HepG2 (cell line): Measurements from ENCODE around the gene MAPK13. TPM values are rescaled to one million over a fixed set of nuclear protein-coding genes. Genes with fewer than 3 reads are reported as not detected.

Source experiments
- ATAC-seq: fragments of 200-7000 bp; cut with Tn5 transposase; 3 replicates; pipeline ENCODE4 v1.9.1; 2020; ENCODE audit warnings: mild to moderate bottlenecking, moderate library complexity
- BruUV-seq: library from RNA; stranded (reverse); fragments of 400-500 nt; replicated peaks from 2 replicates; lab custom pipeline; 2021; lab: Mats Ljungman, UMichigan
- CTCF ChIA-PET: fragments of 300-600 bp; formaldehyde crosslinking; extraction: SDS; loops from one replicate; lab custom pipeline; 2021; ENCODE audit warnings: low total read pairs, inconsistent platforms, low intra/inter-chr PET ratio; lab: Yijun Ruan, JAX
- POLR2A ChIA-PET: fragments of 350-600 bp; sonication (Branson Sonifier 250); formaldehyde crosslinking; loops from one replicate; lab custom pipeline; 2020; ENCODE audit warnings: antibody characterized with exemption, inconsistent platforms; lab: Yijun Ruan, JAX
- DNase-seq: peaks from one replicate; pipeline ENCODE4 v3.0.0-alpha.2; 2015; ENCODE audit warnings: low spot score
- FAIRE-seq: peaks from 3 replicates; lab custom pipeline; 2011; peaks lifted over from hg19 to GRCh38; lab: Jason Lieb, UNC
- H2AFZ ChIP-seq: one replicate; pipeline ENCODE4 v1.6.1; 2011; ENCODE audit warnings: low read length, inconsistent platforms
- H3K27ac ChIP-seq: fragments of 300-600 bp; 3 replicates; pipeline ENCODE4 v1.8.0; 2011; ENCODE audit warnings: mixed run types, mild to moderate bottlenecking, mixed read lengths, low read length, inconsistent platforms; ENCODE audit not compliant: insufficient read depth; ENCODE audit errors: extremely low read length
- H3K27me3 ChIP-seq, 2 experiments: fragments of 200-600 bp in 1 of 2; 2 replicates in 1 of 2; 3 replicates in 1 of 2; pipeline versions ENCODE4 v1.6.0 to v1.8.0; 2011; ENCODE audit warnings: low read length in 2 of 2, mild to moderate bottlenecking in 2 of 2, moderate library complexity in 2 of 2, inconsistent platforms in 1 of 2; ENCODE audit not compliant: insufficient read depth in 2 of 2, control insufficient read depth in 1 of 2
- H3K36me3 ChIP-seq, 2 experiments: fragments of 200-600 bp in 1 of 2; replicated peaks in 1 of 2; 2 replicates in 1 of 2; 3 replicates in 1 of 2; pipeline versions ENCODE4 v1.5.1 to v1.8.0; 2011; ENCODE audit warnings: low read length in 2 of 2, inconsistent platforms in 1 of 2; ENCODE audit not compliant: insufficient read depth in 2 of 2, control insufficient read depth in 1 of 2
- H3K4me1 ChIP-seq: 2 replicates; pipeline ENCODE4 v1.5.1; 2012; ENCODE audit warnings: low read length, inconsistent platforms; ENCODE audit not compliant: insufficient read depth
- H3K4me2 ChIP-seq: 2 replicates; pipeline ENCODE4 v1.6.0; 2011; ENCODE audit warnings: low read depth, low read length, inconsistent platforms
- H3K4me3 ChIP-seq, 3 experiments: fragments of 200-600 bp in 1 of 3; sonication (generic), shearing (Covaris generic) in 1 of 3; replicated peaks in 1 of 3; 2 replicates each; pipeline ENCODE4 v1.5.1; 2011 to 2016; ENCODE audit warnings: low read length in 3 of 3, inconsistent platforms in 2 of 3, low read depth in 2 of 3, mild to moderate bottlenecking in 2 of 3, control low read depth in 1 of 3, mixed read lengths in 1 of 3; ENCODE audit not compliant: insufficient read depth in 1 of 3
- H3K79me2 ChIP-seq: one replicate; pipeline ENCODE4 v1.6.1; 2011; ENCODE audit warnings: low read length, inconsistent platforms; ENCODE audit not compliant: insufficient read depth
- H3K9ac ChIP-seq: 2 replicates; pipeline ENCODE4 v1.6.0; 2011; ENCODE audit warnings: mild to moderate bottlenecking, low read depth, low read length, inconsistent platforms; ENCODE audit not compliant: insufficient read depth
- H3K9me3 ChIP-seq: 2 replicates; pipeline ENCODE4 v1.5.1; 2012; ENCODE audit warnings: mild to moderate bottlenecking, low read length
- H4K20me1 ChIP-seq: 2 replicates; pipeline ENCODE4 v1.6.0; 2011; ENCODE audit warnings: inconsistent platforms, mild to moderate bottlenecking, low read length, moderate library complexity; ENCODE audit not compliant: insufficient read depth
- CCDC6 ChIP-seq: sonication (generic); formaldehyde crosslinking; IDR thresholded peaks from 2 replicates; pipeline ENCODE4 v1.8.1; 2022; ENCODE audit warnings: mild to moderate bottlenecking, missing genetic modification reagents, moderate library complexity
- HOXA7 ChIP-seq: sonication (generic); formaldehyde crosslinking; IDR thresholded peaks from 2 replicates; pipeline ENCODE4 v1.8.1; 2022; ENCODE audit warnings: mild to moderate bottlenecking, missing genetic modification reagents, moderate library complexity
- KLF11 ChIP-seq: IDR thresholded peaks from 2 replicates; pipeline ENCODE4 v1.6.1; 2016; ENCODE audit warnings: missing compliant biosample characterization
- MYNN ChIP-seq: sonication (generic); formaldehyde crosslinking; IDR thresholded peaks from 2 replicates; pipeline ENCODE4 v1.4.0; 2020; ENCODE audit warnings: mild to moderate bottlenecking, low read depth, missing genetic modification reagents
- RBAK ChIP-seq: sonication (generic); formaldehyde crosslinking; IDR thresholded peaks from 2 replicates; pipeline ENCODE4 v1.5.1; 2020; ENCODE audit warnings: mild to moderate bottlenecking, missing genetic modification reagents
- SATB2 ChIP-seq: sonication (generic); formaldehyde crosslinking; IDR thresholded peaks from 2 replicates; pipeline ENCODE4 v1.5.0; 2020; ENCODE audit warnings: missing genetic modification reagents
- SIN3B ChIP-seq: fragments of 150-350 bp; IDR thresholded peaks from 2 replicates; pipeline ENCODE4 v1.6.1; 2014; ENCODE audit warnings: low read length
- SYNCRIP ChIP-seq: fragments of 200-400 bp; formaldehyde crosslinking; IDR thresholded peaks from 2 replicates; pipeline ENCODE4 v1.6.1; 2018; ENCODE audit warnings: mild to moderate bottlenecking, low read depth, low read length; ENCODE audit not compliant: insufficient read depth
- ZNF180 ChIP-seq: sonication (generic); formaldehyde crosslinking; IDR thresholded peaks from 2 replicates; pipeline ENCODE4 v1.4.0; 2020; ENCODE audit warnings: low read depth, missing genetic modification reagents, borderline replicate concordance
- ZNF292 ChIP-seq: sonication (generic); formaldehyde crosslinking; IDR thresholded peaks from 2 replicates; pipeline ENCODE4 v1.8.1; 2022; ENCODE audit warnings: mild to moderate bottlenecking, low read depth, missing genetic modification reagents, borderline replicate concordance
- ZNF317 ChIP-seq: sonication (generic); formaldehyde crosslinking; IDR thresholded peaks from 2 replicates; pipeline ENCODE4 v1.5.0; 2020; ENCODE audit warnings: mild to moderate bottlenecking, missing genetic modification reagents
- ZNF331 ChIP-seq: sonication (generic); formaldehyde crosslinking; IDR thresholded peaks from 2 replicates; pipeline ENCODE4 v1.4.0; 2020; ENCODE audit warnings: missing genetic modification reagents
- ZNF841 ChIP-seq: sonication (generic); formaldehyde crosslinking; IDR thresholded peaks from 2 replicates; pipeline ENCODE4 v1.8.1; 2023; ENCODE audit warnings: missing genetic modification reagents, borderline replicate concordance
- WGBS: methylation state at CpG from one replicate; pipeline ENCODE4 v1.1.6; 2017; ENCODE audit warnings: low lambda C conversion rate; 5-methylcytosine and 5-hydroxymethylcytosine counted together
- in situ Hi-C: cut with HindIII; loops from 2 replicates; pipeline ENCODE4 v1.10.0; 2017; ENCODE audit warnings: low pct_unique_long_range_greater_than_20kb; ENCODE audit not compliant: extremely low pct_ligation_motif_present
- intact Hi-C: fragments of 100-400 bp; cut with micrococcal nuclease; formaldehyde crosslinking; loops from one replicate; pipeline ENCODE4 v1.10.0; 2022; ENCODE audit not compliant: unreplicated experiment
- polyA plus RNA-seq, 8 experiments: library from polyadenylated mRNA; depleted of rRNA in 3 of 8; stranded (reverse) in 7 of 8; unstranded in 1 of 8; fragments of >200 nt; fragmentation: Illumina TruSeq in 4 of 8; extraction: Trizol in 4 of 8; gene quantifications; 2 replicates each; pipeline versions ENCODE4 v1.2.1 to v1.2.3, GENCODE V29; 2011 to 2016; ENCODE audit warnings: low read depth in 4 of 8, missing spikeins in 1 of 8, mixed read lengths in 1 of 8; ENCODE audit not compliant: insufficient read depth in 1 of 8
- total RNA-seq, 5 experiments: library from RNA; depleted of rRNA; stranded (reverse); fragments of >200 nt; fragmentation: Illumina TruSeq; extraction: Trizol; gene quantifications; 2 replicates each; pipeline ENCODE4 v1.2.3, GENCODE V29; 2016; ENCODE audit warnings: low read depth in 1 of 5
- TF ChIP-seq, protein P1 (sequence below): sonication (generic); formaldehyde crosslinking; IDR thresholded peaks from 2 replicates; pipeline ENCODE4 v1.4.0; 2020; ENCODE audit warnings: mild to moderate bottlenecking, missing genetic modification reagents
- TF ChIP-seq, protein P2 (sequence below): sonication (generic); formaldehyde crosslinking; IDR thresholded peaks from 2 replicates; pipeline ENCODE4 v1.5.0; 2020; ENCODE audit warnings: mild to moderate bottlenecking, missing genetic modification reagents
- TF ChIP-seq, protein P3 (sequence below): sonication (generic); formaldehyde crosslinking; IDR thresholded peaks from 2 replicates; pipeline ENCODE4 v1.5.0; 2020; ENCODE audit warnings: missing genetic modification reagents
- TF ChIP-seq, protein P4 (sequence below): sonication (generic); formaldehyde crosslinking; conservative IDR thresholded peaks from 2 replicates; pipeline ENCODE4 v1.4.0; 2020; ENCODE audit warnings: missing genetic modification reagents

MAPK13 gene
- total and polyA plus RNA-seq, 2 of the 13 experiments (the other 11 are each of a cell fraction or from before 2014, with no cell fraction given), result 12.7 to 43.4 TPM

DNA sequence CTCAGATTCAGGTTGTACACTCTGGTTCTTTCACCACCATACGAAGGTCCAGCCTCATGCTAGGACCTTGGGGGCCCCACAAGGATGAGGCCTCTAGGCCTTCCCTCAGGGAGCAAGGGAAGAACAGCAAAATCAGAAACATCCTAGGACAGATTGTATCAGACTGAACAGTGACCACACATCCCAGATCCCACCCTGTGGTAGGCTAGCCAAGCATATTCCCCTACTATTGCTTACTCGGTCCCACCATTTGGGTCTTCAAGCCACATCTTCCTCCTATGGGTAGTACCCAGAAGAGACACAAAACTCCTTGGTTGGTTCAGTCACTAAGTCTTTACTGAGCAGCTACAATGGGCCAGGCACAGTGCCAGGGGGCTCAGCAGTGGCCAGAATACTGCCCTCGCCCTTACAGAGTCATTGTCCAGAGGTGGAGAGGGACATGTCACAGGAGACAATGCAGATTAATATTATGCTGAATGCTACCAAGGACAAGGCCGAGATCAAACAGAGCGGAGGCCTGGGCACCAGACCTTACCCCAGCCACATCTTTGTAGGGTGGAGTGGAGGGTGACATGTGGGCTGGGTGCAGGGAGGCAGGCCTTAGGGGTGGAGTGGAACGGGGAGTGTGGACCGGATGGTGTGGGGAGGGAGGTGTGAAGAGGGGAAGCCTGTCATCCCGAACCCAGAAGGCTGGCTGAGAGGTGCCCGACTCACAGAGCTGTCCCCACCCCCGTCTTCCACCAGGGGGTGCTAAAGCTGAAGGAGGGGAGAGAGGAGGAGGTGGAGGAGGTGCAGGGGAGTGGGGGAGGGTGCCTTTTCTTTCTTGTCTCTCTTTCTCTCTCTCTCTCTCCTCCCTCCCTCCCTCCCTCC is 6.8 kb upstream of the MAPK13 start:
- in situ Hi-C loops (no loop called here), intact Hi-C loops (loop anchor here (1.0 kb wide), 1 partner anchor 237 kb away; no protein-coding TSS in a partner anchor)
- no peaks in the 10 kb centered on the region for H3K79me2 ChIP-seq
- H3K27ac ChIP-seq, result no peak overlapping the region
- ATAC-seq (peak; percentile 63), FAIRE-seq (peak; percentile 28), DNase-seq (peak; percentile 83)
- peaks cover 55% of the 10 kb centered on the region for H3K4me1 ChIP-seq
- H3K4me3 ChIP-seq, result 0 out of 6 replicates have a peak overlapping the region, but pooled peaks of 1 of the 3 experiments have one; percentile 17
- no peaks in the 10 kb centered on the region for H4K20me1 ChIP-seq
- ChIA-PET POLR2A (interaction anchor here (2.7 to 4.2 kb wide), 2 partner anchors 8 to 28 kb away, joined by 13 to 29 read pairs; no protein-coding TSS in a partner anchor), CTCF (interaction anchor here (1.0 to 2.5 kb wide), 3 partner anchors 73 to 236 kb away, joined by 4 to 20 read pairs (median 6); partner anchors contain the start of gene BRPF3)
- no peaks in the 10 kb centered on the region for H3K27me3 ChIP-seq
- no peak overlapping the region for H3K9ac ChIP-seq
- no peak overlapping the region for H2AFZ ChIP-seq
- no peaks in the 10 kb centered on the region for H3K9me3 ChIP-seq
- no TSS peak for BruUV-seq
- 0 out of 5 replicates have a peak, but pooled peaks cover 0 to 1% of the 10 kb centered on the region in 2 experiments for H3K36me3 ChIP-seq
- 26% methylated on average over 10 of the region's 10 CpGs for WGBS
- peak overlapping the region; percentile 54 for H3K4me2 ChIP-seq
- TF ChIP-seq CCDC6 (CRISPR knock-in tag), result no peak
- TF ChIP-seq, protein P1, sequence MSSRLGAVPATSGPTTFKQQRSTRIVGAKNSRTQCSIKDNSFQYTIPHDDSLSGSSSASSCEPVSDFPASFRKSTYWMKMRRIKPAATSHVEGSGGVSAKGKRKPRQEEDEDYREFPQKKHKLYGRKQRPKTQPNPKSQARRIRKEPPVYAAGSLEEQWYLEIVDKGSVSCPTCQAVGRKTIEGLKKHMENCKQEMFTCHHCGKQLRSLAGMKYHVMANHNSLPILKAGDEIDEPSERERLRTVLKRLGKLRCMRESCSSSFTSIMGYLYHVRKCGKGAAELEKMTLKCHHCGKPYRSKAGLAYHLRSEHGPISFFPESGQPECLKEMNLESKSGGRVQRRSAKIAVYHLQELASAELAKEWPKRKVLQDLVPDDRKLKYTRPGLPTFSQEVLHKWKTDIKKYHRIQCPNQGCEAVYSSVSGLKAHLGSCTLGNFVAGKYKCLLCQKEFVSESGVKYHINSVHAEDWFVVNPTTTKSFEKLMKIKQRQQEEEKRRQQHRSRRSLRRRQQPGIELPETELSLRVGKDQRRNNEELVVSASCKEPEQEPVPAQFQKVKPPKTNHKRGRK (CRISPR knock-in tag), result 0 out of 2 replicates have a peak, but pooled peaks have one; percentile 58
- TF ChIP-seq, protein P2, sequence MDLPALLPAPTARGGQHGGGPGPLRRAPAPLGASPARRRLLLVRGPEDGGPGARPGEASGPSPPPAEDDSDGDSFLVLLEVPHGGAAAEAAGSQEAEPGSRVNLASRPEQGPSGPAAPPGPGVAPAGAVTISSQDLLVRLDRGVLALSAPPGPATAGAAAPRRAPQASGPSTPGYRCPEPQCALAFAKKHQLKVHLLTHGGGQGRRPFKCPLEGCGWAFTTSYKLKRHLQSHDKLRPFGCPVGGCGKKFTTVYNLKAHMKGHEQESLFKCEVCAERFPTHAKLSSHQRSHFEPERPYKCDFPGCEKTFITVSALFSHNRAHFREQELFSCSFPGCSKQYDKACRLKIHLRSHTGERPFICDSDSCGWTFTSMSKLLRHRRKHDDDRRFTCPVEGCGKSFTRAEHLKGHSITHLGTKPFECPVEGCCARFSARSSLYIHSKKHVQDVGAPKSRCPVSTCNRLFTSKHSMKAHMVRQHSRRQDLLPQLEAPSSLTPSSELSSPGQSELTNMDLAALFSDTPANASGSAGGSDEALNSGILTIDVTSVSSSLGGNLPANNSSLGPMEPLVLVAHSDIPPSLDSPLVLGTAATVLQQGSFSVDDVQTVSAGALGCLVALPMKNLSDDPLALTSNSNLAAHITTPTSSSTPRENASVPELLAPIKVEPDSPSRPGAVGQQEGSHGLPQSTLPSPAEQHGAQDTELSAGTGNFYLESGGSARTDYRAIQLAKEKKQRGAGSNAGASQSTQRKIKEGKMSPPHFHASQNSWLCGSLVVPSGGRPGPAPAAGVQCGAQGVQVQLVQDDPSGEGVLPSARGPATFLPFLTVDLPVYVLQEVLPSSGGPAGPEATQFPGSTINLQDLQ (CRISPR knock-in tag), result no peak
- no peak for TF ChIP-seq ZNF317 (CRISPR knock-in tag)
- no peak for TF ChIP-seq ZNF331 (CRISPR knock-in tag)
- no peak for TF ChIP-seq SIN3B
- TF ChIP-seq ZNF841, result no peak
- TF ChIP-seq SYNCRIP, result no peak
- TF ChIP-seq KLF11 (CRISPR knock-in tag), result no peak
- no peak for TF ChIP-seq ZNF292 (CRISPR knock-in tag)
- TF ChIP-seq MYNN, result no peak
- TF ChIP-seq HOXA7, result no peak
- no peak for TF ChIP-seq RBAK
- no peak for TF ChIP-seq ZNF180
- TF ChIP-seq, protein P3, sequence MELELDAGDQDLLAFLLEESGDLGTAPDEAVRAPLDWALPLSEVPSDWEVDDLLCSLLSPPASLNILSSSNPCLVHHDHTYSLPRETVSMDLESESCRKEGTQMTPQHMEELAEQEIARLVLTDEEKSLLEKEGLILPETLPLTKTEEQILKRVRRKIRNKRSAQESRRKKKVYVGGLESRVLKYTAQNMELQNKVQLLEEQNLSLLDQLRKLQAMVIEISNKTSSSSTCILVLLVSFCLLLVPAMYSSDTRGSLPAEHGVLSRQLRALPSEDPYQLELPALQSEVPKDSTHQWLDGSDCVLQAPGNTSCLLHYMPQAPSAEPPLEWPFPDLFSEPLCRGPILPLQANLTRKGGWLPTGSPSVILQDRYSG, result no peak
- TF ChIP-seq, protein P4, sequence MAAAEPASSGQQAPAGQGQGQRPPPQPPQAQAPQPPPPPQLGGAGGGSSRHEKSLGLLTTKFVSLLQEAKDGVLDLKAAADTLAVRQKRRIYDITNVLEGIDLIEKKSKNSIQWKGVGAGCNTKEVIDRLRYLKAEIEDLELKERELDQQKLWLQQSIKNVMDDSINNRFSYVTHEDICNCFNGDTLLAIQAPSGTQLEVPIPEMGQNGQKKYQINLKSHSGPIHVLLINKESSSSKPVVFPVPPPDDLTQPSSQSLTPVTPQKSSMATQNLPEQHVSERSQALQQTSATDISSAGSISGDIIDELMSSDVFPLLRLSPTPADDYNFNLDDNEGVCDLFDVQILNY (CRISPR knock-in tag), result no peak
- no peak for TF ChIP-seq SATB2 (CRISPR knock-in tag)
